DLD1 (cell line): Measurements from ENCODE around the gene ZIC1.

Experiments used
- in situ Hi-C: cut with HindIII; loops from 2 replicates; pipeline ENCODE4 v1.10.0; 2017; ENCODE audit warnings: low sequenced_read_pairs

The ZIC1 gene

DNA sequence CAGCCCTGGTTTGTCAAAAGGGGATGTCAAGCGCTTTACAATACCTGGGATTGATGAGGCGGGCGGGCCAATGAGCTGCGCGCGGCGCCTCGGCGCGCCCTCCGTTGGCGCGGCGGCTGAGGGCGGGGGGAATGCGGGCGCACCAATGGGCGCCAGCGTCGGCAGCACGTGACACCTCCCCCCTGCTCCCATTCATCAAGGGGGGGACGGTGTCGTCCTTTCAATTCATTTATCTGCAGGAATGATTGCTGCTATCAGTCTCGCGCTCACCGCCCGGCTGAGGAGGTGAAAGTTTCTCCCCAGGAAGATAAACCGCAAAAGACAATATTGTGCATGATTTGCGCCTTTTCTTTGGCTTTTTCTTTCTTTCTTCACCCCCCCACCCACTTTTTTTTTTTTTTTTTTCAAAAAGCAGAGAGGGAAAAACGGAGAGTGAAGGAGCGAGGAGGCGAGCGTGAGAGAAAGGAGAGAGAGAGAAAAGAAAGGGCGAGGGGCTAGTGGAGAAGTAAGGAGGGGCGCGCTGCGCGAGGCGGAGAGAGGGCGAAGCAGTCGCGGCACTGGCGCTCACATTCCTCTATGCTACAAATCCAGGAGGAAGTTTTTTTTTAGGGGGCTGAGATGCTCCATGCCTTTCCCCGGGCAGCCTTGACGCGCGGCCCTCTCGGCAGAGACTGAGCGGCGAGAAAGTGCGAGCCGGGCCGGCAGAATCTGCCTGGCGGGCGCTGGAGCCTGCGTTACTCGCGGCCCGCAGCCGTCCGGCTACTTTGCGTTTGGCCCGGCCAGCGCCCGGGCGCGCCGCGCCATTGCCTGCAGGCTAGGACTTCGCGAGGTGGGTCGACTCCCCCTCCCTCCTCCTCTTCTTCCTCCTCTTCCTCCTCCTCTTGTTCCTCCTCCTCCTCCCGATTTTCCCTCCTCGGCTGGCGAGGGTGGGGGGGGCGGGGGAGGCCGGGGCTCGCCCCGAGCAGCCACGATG, at the start of gene ZIC1:
Gene ZIC1, plus strand, starts transcription at position 223 of the 973 bp plus-strand sequence. Its CDS starts 748 bp downstream, at position 971.
- in situ Hi-C loops = no loop called here

DNA sequence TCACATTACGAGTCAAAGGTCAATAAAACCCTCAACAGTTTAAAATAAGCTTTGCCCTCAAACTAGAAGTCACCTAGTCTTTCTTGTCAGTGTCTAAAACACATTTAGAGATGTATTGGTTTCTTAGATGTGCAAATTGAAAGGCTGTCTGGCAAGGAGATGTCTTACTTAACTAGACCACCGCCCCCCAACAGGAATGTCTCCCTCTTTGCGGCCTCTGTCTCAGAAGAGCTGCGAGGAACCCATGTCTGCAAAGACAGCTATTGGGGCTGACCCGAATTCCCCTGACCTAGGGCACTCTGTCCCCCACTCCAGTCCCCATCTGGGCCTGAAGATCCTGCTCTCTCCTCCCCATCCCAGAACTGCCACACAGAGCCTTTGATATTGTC, 49.1 kb upstream of the ZIC1 start:
- in situ Hi-C loops = no loop called here

DNA sequence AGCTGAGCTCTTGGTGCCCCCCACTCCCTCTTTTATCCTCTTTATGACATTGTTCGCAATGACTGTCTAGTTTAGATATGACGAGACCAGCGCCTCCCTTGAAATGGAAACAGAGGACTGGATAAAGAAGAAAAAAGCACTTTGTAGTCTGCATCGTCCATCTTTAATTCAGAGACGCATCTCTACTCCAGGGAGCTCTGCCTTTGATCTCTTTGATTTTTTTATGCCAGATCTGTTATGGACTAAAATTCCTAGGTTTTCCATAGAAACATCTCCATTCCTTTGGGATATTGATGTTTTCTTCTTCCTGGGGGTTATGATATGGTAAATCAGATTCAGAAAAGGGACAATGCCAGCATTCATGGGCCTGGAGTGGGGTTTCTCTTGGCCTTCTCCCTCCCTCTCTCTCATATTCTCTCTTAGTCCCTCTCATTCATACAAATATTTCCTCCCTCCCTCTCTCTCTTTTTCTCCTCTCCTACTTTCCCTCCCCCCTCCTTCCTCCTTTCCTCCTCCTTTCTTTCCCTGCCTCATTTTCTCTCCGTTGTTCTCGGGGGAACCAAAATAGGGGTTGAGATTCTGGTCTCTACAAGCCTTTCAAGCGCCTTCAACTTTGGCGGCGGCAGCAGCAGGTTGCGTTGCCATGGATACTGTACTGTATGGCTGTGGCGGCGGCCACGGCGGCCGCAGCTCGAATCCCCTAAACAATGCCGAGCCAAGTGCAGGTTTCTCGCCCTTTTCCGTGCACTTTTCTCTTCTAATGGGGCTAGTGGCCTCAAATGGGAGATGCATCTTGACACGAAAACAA, 48.3 kb upstream of the ZIC1 start:
- in situ Hi-C loops = no loop called here

DNA sequence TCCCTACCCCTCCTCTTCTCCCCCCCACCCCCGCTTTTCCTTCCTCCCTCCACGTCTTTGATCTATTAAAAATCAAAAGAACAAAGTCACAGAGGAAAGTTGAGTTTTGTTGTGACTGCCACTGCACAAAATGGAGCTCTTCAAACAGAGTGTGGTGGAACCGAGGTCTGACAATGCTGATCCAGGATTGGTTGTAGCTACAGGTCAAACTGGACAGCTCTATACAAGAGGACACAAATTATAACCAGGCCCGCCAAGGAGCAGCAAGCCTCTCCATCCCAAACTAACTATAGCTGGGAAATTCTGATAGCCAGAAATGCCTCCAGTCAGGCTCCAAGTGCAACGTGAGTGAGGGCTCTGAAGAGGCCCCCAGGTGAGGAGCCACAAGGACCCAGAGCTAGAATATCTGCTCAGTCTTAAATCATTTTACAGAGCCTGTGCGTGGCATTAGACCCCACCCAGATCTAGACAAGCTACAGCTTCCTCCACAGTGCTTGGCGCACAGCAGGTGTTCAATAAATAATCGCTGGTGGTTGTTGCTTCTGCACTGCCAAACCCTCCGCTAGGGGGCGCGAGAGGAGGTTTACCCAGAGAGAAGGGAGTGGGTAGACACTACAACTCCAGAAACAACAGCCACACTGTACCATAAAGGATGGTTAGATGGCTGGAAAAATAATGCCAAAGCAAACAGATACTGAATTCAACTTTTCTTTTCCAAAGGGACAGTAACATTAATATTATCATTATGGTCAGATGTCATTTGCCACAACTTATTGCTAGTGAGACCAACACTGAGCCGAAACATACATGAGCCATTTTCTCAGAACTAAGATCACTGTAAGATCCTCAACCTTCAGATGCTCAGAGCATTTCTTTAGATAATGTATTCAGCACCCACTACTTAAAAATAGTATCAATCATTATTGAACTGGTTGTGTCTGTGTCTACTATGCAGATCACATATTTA, 47.4 kb upstream of the ZIC1 start:
- in situ Hi-C loops = no loop called here

DNA sequence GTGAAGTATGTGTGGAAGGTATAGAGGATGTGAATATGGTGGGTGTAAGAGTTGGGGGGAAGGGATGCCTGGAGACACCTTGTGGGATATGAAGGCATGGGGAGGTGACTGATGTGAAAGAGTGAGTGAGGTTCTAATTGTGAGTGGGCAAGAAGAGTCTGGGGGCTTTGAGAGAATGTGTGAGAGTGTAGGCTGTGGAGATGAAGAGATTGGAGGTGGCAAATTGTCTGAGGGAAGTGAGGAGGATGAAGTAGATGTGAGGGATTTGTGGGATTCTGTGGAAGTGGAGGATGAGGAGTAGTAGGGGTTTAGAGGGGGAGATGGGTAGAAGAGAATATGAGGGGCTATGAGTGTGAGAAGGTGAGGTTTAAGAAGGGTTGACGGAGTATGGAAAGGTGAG, 44.4 kb upstream of the ZIC1 start:
- in situ Hi-C loops = no loop called here

DNA sequence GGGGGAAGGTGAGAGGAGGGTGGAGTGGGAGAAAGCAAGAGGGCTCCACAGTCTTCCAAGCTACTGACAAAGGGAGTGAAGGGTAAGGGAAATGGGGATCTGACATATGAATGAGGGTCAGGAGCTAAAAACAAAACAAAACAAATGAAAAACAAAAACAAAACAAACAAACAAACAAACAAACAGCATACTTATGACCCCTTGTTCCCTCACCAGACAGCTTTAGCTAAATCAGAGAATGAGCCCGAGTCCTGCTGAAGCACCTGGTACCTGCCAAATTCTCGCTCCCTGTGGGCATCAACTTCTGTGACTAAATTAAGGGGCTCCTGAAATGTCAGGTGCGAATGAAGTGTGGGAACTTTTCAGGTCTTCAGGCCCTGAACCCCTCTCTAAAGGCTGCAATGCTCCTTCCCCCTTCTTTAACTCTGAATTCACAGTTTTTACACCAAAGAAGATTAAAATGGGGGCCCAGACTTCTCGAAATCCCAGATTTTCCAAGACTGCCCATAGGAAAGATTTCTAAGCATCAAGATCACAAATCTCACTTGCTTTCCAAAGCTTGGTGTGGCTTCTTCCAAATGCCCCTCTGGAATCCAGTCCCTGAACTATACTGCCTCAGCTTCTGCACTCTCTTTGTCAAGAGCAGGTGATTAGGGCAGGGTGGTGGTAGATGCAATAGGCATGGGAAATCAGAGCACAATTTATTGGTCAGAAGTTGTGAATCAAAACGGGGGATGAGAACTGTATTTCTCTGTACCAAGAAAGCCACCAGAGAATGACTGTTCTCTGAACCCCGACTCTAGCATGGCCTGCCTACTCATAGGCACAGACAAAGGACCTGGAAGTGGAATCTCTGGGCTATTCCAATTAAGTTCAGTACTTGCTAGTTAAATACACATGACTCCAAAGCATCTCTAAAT, 43.7 kb upstream of the ZIC1 start:
- in situ Hi-C loops = no loop called here

DNA sequence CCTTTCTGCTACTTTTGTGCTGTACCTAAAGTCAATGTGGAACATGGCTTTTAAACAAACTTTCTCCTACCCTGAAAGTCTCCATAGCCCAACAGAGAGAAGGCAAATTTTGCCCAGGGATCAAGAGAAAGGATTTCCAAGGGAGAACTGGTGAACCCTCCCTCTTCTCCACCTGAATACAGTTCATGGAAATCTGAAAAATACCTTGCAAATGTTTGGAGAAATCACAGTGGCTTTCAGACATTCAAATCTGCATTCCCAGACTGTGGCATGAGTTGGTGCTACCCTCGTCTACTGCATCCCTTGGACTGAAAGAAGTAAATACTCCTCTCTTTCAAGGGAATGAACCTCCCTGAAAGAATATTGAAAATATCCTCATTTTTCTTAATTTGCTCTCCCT, 41.5 kb upstream of the ZIC1 start:
- in situ Hi-C loops = no loop called here

DNA sequence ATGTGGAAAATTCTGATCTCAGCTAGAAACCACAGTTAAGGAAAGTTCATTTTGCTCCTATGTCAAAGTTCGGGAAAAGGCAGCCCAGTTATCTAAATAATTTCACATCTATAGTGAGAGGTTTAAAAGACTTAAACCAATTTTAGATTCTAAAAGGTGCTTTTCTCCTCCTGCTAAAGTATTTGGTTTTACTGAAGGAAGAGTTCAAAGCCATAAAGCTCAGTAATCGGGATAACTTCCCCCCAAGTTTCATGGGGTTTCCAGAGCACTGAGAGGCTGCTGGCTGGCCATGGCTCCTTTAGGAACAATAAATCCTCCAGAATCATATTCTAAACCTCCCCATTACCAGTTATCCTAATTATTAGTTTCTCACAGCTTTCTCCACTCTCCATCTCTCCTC, 41.0 kb upstream of the ZIC1 start:
- in situ Hi-C loops = no loop called here

DNA sequence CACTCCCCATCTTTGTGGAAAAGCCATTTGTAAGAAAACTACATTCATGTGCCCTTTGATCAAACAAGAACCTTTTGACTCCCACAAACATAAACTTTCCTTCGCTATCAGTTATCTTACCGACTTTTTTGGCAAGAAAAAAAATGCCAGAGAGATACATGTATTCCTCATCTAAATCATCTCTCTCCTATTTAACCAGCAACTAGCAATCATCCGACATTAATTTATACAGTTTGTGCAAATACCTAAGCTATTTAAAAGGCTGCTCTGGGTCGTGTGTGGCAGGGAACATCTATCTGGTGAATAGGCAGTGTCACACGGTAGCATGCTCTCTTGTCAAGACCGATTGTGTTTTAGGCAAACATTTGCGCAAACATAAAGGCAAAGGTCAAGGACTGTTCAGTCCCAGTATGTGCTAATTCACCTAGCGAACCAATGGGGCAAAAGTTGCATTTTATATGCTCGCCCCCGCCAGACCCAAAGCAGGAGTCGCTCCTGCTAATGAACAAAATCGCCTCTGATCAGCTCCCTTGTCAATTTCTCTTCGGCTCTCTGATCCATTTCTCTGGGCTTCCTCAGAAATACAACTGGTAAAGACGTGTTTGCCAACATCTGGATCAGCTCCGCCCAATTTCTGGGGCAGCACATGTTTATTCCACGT, 40.5 kb upstream of the ZIC1 start:
- in situ Hi-C loops = no loop called here

DNA sequence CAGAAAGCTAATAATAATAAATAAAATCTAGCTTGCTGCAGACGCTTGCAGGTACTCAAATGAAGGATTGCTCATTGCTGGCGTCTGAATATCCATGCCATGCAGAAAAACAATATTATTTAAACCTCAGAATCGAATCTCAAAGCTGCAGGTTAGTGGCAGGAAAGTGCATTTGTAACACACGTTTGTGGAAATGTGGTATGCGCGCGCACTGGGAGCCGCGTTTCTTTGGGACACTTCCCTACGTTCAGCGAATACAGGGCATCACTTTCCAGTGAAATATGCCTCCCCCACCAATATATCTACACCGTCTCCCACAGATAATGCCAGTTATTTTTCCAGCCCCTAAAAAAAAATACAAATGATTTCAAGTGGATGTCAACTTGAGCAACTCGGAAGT, 39.9 kb upstream of the ZIC1 start:
- in situ Hi-C loops = no loop called here

DNA sequence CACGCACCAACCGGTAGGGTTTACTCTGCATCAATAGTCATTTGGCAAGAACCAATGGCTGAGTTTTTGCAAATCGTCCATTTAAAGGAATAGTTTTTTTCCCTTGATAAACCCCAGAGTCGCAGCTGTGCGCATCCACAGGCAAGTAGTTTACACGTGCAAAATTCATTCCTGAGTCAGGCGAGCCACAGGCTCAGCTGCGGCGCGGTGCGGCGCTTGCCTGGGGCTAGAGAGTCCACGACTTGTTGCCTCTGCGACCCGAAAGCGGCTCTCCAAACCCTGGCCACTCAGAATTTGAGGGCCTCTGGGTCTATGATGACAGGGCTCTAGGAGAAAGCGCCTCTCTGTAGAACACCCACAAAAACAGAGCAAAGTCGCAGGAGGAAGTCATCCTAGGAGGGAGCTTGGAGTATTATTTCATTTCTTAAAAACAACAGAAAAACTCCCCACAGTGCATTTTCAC, 39.5 kb upstream of the ZIC1 start:
- in situ Hi-C loops = no loop called here

DNA sequence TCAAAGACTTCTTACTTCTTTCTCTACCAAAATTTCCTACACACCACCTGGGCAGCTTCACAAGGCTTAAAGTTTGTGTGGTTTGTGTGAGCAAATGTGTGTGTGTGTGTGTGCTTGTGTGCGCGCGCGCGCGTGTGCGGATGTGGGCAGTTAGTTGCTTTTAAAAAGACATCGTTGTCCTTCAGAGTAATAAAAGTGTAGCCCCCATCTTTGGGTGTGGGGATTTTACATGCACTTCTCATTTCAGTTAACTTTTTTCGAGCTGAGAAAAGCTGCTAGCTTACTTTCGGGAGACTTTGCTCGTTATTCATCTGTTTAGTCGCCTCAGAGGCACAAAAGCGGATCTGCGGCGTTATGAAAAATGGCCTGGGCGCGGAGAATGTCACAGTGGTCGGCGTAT, 38.8 kb upstream of the ZIC1 start:
- in situ Hi-C loops = no loop called here

DNA sequence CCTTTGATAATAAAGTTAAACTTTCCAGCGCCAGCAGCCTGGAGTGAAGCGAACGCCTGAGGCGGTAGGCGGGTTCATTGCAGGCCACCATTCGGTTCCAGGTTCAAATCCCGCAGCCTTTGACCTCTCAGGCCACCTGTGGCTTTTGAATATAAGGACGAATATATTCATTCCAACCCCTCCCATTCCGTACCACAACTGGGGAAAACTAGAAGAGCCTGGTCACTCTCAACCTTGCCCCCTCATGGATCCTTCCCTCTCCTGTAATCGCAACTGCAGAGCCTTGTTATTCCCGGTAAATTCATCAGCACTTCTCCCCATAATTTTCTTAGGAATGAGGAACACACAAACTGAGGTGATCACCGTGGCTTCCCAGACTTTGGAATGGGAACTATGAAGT, 38.0 kb upstream of the ZIC1 start:
- in situ Hi-C loops = no loop called here

DNA sequence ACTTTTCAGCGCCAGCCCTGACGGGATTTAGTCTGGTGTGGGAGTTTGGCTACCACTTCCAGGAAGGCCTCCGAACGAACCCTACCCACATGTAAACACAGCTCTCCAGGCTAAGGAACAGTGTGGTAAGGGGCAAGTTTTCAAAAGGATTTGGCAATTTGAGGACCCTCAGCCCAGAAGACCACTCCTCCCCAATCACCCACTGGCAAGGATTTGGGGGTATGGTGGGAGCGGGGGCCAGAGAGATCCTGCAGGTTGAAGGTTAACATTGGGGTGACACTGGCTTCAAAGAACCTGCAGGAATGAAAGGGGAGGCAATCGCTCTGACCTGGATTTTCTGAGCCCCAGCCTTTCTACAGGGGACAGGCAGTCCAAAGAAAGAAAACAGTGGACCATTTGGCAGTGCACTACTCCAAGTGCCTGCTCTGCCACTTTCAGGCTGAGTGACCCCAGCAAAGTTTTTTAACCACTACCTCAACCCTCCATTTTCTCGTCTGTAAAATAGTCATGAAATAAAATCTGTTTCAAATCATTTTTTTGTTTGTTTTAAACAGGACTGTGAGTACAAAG, 37.3 kb upstream of the ZIC1 start:
- in situ Hi-C loops = no loop called here

DNA sequence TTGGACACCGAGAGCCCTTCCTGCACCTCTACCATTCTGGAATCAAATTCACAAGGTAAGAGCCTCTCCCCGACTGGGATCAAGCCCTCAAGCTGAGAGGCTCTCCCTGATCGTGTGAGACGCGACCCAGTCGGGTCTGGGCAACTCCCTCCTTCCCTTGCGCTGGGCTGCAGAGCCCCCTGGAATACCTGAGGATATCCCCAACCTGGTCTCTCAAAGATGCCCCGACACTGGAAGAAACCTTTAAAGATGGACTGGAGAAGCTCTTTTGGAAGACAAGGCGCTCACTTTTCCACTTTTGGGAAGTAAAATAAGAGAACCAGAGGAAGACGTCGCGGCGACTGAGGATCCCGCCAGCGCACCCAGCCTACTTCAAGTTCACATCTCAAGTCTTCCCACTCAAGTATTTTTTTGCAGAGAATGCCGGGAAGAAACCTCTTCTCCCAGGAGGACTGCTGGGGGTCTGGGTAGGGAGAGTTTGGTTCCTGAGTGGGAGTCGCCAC, 36.6 kb upstream of the ZIC1 start:
- in situ Hi-C loops = no loop called here

DNA sequence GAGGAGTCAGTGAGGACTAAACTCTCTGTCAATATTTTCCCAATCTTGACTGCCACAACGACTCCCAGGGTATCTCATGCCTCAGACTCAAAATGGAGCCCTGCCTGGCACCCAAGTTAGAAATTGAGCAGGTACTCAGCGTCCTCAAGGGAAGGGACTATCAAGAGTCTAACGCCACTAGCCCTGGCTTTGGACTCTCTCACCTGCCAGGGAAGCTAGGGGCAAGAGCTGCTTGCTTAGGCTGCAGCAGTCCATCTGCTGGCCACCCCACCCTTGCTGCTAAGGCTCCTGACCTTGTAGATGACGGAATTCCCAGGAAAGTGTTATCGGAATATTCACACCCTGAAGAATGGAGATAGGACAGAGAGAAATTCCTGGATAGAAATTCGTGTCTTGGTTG, 35.9 kb upstream of the ZIC1 start:
- in situ Hi-C loops = no loop called here

DNA sequence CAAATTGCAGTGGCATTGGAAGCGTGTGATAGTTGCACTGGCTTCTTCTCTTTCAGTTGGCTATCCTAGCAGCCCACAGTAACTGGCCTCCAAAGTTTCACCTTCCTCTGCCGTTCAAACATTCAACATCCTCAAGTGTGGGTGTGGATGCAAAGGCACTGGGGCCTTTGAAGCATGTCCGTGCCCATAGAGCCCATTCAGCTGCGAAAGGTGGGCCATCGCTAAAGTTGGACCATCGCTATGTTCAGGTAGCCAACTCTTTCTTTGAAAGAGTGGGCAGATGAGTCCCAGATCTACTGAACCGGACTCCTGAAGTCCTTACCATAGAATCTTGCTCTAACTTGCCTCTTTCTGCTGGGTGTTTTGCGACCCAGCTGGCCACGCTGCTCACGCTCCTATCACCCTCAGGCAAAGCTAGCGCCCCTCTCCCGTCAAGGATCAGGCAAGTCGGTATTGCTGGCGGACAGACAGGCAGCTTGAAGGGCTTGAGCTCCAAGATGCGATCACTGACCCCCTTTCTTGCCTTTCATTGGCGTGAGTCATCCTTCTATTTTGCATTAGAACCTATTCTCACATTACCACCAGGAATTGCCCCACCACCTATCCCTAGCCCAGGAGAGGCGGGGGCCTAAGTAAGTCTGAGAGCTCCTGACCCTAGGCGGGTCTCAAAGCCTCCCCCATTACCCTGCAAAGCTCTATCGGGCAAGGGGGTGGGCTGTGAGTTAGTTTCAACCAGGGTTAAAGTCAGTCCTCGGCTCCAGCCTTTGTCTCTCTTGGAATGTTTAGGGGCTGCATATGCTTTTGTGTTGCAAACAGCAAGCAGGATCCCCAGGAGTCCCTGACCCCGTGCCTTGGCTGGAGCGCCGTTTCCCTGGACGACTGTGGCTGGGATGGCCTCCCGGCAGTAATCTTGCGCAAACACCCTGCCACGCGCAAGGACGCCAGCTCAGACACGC, 31.5 kb upstream of the ZIC1 start:
- in situ Hi-C loops = no loop called here
